NB4 (cell line): ENCODE data around the gene ECT2L.

Experiments
- DNase-seq: peaks from one replicate; pipeline ENCODE4 v3.0.0; 2010; ENCODE audit warnings: low read depth
- H3K4me3 ChIP-seq: one replicate; pipeline ENCODE4 v1.5.1; 2011; ENCODE audit warnings: mild to moderate bottlenecking, low read depth, low read length, moderate library complexity
- CTCF ChIP-seq: IDR thresholded peaks from one replicate; pipeline ENCODE4 v1.5.1; 2012; ENCODE audit warnings: low read depth, low read length
- MAX ChIP-seq: IDR thresholded peaks from 2 replicates; pipeline ENCODE4 v1.6.1; 2011; ENCODE audit warnings: low read depth, low read length
- MYC ChIP-seq: IDR thresholded peaks from 2 replicates; pipeline ENCODE4 v1.6.1; 2011; ENCODE audit warnings: low read depth, low read length
- POLR2A ChIP-seq: IDR thresholded peaks from 2 replicates; pipeline ENCODE4 v1.6.1; 2011; ENCODE audit warnings: mild to moderate bottlenecking; ENCODE audit not compliant: insufficient read length; ENCODE audit errors: extremely low read depth

Gene ECT2L

GRCh38 chr6:138811866-138812265 lies 16.0 kb downstream of the ECT2L start:
- DNase-seq, result no peak

GRCh38 chr6:138814179-138814834 lies 18.4 kb downstream of the ECT2L start:
- no peak overlapping the region for H3K4me3 ChIP-seq
- no peak for DNase-seq

More at GRCh38 chr6:138811866-138812265, 16.0 kb downstream of the ECT2L start:
- H3K4me3 ChIP-seq, result no peak overlapping the region
- TF ChIP-seq CTCF (no peak), MYC (no peak), MAX (no peak)

GRCh38 chr6:138815221-138815620 lies 19.3 kb downstream of the ECT2L start:
- TF ChIP-seq MYC, result no peak
- TF ChIP-seq MAX, result no peak
- no peak for TF ChIP-seq CTCF
- TF ChIP-seq POLR2A, result no peak
- no peak overlapping the region for H3K4me3 ChIP-seq
- DNase-seq, result no peak

More at GRCh38 chr6:138814179-138814834, 18.4 kb downstream of the ECT2L start:
- TF ChIP-seq MYC (no peak), MAX (no peak), POLR2A (no peak), CTCF (no peak)

- peak; percentile 73 for DNase-seq
- no peak overlapping the region for H3K4me3 ChIP-seq
- TF ChIP-seq MAX (no peak), CTCF (peak; percentile 61), MYC (no peak), POLR2A (no peak)
These were observed 20.1 kb downstream of the ECT2L start for GRCh38 chr6:138815797-138816528.

- no peak overlapping the region for H3K4me3 ChIP-seq
- no peak for TF ChIP-seq CTCF
- TF ChIP-seq POLR2A, result no peak
- no peak for TF ChIP-seq MAX
- no peak for TF ChIP-seq MYC
- DNase-seq, result no peak
These were observed 21.9 kb downstream of the ECT2L start for GRCh38 chr6:138817799-138818198.
